ENCODE measurements around the gene VCAM1. TPM values are rescaled to one million over a fixed set of nuclear protein-coding genes. Genes with fewer than 3 reads are reported as not detected.
A peak's percentile ranks its signal among the peaks of the same experiment; 100 is the strongest.

Gene VCAM1
- total and polyA plus RNA-seq, 9 of the 15 experiments (the other 6 are each of a cell fraction or from before 2014, with no cell fraction given) = 0.04 to 0.13 TPM; not detected in 7

GRCh38 chr1:100785470-100786052, 66.0 kb downstream of the VCAM1 start (continued):
- TF ChIP-seq HCFC1 (IDR thresholded peaks at IDR 0.05; ENCODE audit: low read depth, low read length) (no peak), ZNF445 (CRISPR knock-in tag; IDR thresholded peaks at IDR 0.05; ENCODE audit: low read depth) (no peak), CUX1 (CRISPR knock-in tag; IDR thresholded peaks at IDR 0.05) (no peak), HDAC3 (IDR thresholded peaks at IDR 0.05; ENCODE audit: borderline replicate concordance, partially characterized antibody) (no peak), GMEB1 (CRISPR knock-in tag; IDR thresholded peaks at IDR 0.05) (no peak), ZNF23 (CRISPR knock-in tag; IDR thresholded peaks at IDR 0.05) (no peak), ATF7 (IDR thresholded peaks at IDR 0.05) (peak; percentile 41; the same call in 1 of the 2 replicates), ELF4 (CRISPR knock-in tag; IDR thresholded peaks at IDR 0.05) (0 out of 2 replicates have a peak, but pooled peaks have one; percentile 45), MCM2 (IDR thresholded peaks at IDR 0.05; ENCODE audit: low read depth) (no peak), ELK1 (CRISPR knock-in tag; IDR thresholded peaks at IDR 0.05) (no peak), NFRKB (IDR thresholded peaks at IDR 0.05; ENCODE audit: low read depth) (peak; percentile 89), ZNF76 (CRISPR knock-in tag; IDR thresholded peaks at IDR 0.05; ENCODE audit: borderline replicate concordance) (no peak), FOXP1 (CRISPR knock-in tag; IDR thresholded peaks at IDR 0.05) (no peak), GTF2F1 (IDR thresholded peaks at IDR 0.05; ENCODE audit: low read depth, low read length) (no peak), DACH1 (IDR thresholded peaks at IDR 0.05; ENCODE audit: partially characterized antibody) (no peak), ZNF41 (CRISPR knock-in tag; conservative IDR thresholded peaks at IDR 0.05) (no peak), GABPA (tag; conservative IDR thresholded peaks at IDR 0.05; ENCODE audit: low read depth) (no peak), ZNF512 (tag; IDR thresholded peaks at IDR 0.05) (peak; percentile 55), CEBPG (CRISPR knock-in tag; IDR thresholded peaks at IDR 0.05) (no peak), CEBPG (tag; conservative IDR thresholded peaks at IDR 0.05 in 1 of 2, IDR thresholded peaks at IDR 0.05 in 1 of 2) (no peak)

All from K562 (cell line).